Mucosa of descending colon (tissue), 3 donors: ENCODE data around the gene PFKL. TPM values are rescaled to one million over a fixed set of nuclear protein-coding genes. Genes with fewer than 3 reads are reported as not detected.
A peak's percentile ranks its signal among the peaks of the same experiment; 100 is the strongest.

Source experiments
- ATAC-seq: fragments of 200-7000 bp; cut with Tn5 transposase; one replicate; pipeline ENCODE4 v1.9.1; 2020; ENCODE audit warnings: mild to moderate bottlenecking, moderate library complexity
- DNase-seq, 3 donors: peaks; one replicate each; pipeline ENCODE4 v3.0.0-alpha.2; 2020
- H3K36me3 ChIP-seq: fragments of 200-600 bp; one replicate; pipeline ENCODE4 v1.8.0; 2021; ENCODE audit warnings: low read depth, mild to moderate bottlenecking
- H3K4me1 ChIP-seq: fragments of 200-600 bp; one replicate; pipeline ENCODE4 v1.8.0; 2021; ENCODE audit warnings: low read depth, mild to moderate bottlenecking
- H3K4me3 ChIP-seq: fragments of 200-600 bp; one replicate; pipeline ENCODE4 v1.8.0; 2021; ENCODE audit warnings: mild to moderate bottlenecking
- H3K9me3 ChIP-seq: fragments of 200-600 bp; one replicate; pipeline ENCODE4 v1.8.0; 2021; ENCODE audit warnings: mild to moderate bottlenecking
- intact Hi-C, 2 donors: fragments of 100-400 bp; cut with DNase I in 1 of 2; cut with micrococcal nuclease in 1 of 2; formaldehyde crosslinking; loops; one replicate each; pipeline versions ENCODE4 v1.11.0 to v1.11.1; 2022; cut with DNase I, micrococcal nuclease
- total RNA-seq, 3 donors: library from RNA; stranded (reverse); fragmentation: NEBNext Ultra II Directional in 2 of 3; extraction: Animal tissue kit (Norgen Biotek cat#: 25700) in 2 of 3; gene quantifications; one replicate each; pipeline versions ENCODE4 v1.2.1 to v1.2.4, GENCODE V29; 2021 to 2023
- TF ChIP-seq, protein P1 (sequence below): fragments of 200-600 bp; IDR thresholded peaks from one replicate; pipeline ENCODE4 v1.8.0; 2022; ENCODE audit warnings: antibody characterized with exemption, mild to moderate bottlenecking
- donor health status: DM: no; HTN: no; CAD: no; lungs with moderate emphysema.
- donor health status: DM: no; HTN: no; CAD: no.
- donor health status: DM: no; HTN: yes; CAD: no.

Gene PFKL
- total RNA-seq, 3 donors from 2014 or later = 150 to 299 (median 237) TPM

GRCh38 chr21:44353191-44353970 is 53.5 kb downstream of the PFKL start, which contains the start of gene TRPM2:
TSS of gene TRPM2 (plus strand) at chr21:44353621. CDS start at chr21:44353701, 80 bp downstream.
- H3K9me3 ChIP-seq = no peaks in the 10 kb centered on the region
- peak; percentile 63 for ATAC-seq
- H3K36me3 ChIP-seq = no peaks in the 10 kb centered on the region
- TF ChIP-seq, protein P1, sequence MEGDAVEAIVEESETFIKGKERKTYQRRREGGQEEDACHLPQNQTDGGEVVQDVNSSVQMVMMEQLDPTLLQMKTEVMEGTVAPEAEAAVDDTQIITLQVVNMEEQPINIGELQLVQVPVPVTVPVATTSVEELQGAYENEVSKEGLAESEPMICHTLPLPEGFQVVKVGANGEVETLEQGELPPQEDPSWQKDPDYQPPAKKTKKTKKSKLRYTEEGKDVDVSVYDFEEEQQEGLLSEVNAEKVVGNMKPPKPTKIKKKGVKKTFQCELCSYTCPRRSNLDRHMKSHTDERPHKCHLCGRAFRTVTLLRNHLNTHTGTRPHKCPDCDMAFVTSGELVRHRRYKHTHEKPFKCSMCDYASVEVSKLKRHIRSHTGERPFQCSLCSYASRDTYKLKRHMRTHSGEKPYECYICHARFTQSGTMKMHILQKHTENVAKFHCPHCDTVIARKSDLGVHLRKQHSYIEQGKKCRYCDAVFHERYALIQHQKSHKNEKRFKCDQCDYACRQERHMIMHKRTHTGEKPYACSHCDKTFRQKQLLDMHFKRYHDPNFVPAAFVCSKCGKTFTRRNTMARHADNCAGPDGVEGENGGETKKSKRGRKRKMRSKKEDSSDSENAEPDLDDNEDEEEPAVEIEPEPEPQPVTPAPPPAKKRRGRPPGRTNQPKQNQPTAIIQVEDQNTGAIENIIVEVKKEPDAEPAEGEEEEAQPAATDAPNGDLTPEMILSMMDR = no peak
- peaks cover 9% of the 10 kb centered on the region for H3K4me1 ChIP-seq
- H3K4me3 ChIP-seq = no peak within 1 kb of the TSS
- peak in 2 of 3 donors; percentile 42 to 71 for DNase-seq
- intact Hi-C loops = no loop called here

DNA sequence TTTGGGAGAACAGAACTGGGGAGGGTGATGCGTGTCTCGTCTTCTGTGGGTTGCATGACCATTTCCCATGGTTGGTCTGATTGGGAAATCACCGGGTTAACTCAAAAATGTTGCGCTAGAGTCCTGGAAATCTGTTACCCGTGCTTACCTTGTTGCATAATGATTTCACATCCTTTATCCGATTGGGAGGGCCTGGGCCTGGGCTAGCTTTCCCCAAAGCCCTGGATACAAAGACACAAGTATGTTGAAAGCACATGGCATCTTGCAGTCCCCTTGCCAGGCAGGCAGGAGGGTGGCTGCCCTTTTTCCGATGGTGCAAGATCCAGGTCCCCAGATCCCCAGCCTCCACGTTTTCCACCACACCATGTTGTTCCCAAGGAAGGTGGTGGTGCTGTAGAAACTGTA is 54.1 kb downstream of the PFKL start:
- intact Hi-C loops = no loop called here
- Histone ChIP-seq H3K36me3 (no peaks in the 10 kb centered on the region), H3K4me3 (no peak overlapping the region), H3K4me1 (peaks cover 4% of the 10 kb centered on the region), H3K9me3 (no peaks in the 10 kb centered on the region)
- ATAC-seq (peak; percentile 7), DNase-seq (peak in 1 of 3 donors; percentile 17)
- TF ChIP-seq, protein P1 = no peak

DNA sequence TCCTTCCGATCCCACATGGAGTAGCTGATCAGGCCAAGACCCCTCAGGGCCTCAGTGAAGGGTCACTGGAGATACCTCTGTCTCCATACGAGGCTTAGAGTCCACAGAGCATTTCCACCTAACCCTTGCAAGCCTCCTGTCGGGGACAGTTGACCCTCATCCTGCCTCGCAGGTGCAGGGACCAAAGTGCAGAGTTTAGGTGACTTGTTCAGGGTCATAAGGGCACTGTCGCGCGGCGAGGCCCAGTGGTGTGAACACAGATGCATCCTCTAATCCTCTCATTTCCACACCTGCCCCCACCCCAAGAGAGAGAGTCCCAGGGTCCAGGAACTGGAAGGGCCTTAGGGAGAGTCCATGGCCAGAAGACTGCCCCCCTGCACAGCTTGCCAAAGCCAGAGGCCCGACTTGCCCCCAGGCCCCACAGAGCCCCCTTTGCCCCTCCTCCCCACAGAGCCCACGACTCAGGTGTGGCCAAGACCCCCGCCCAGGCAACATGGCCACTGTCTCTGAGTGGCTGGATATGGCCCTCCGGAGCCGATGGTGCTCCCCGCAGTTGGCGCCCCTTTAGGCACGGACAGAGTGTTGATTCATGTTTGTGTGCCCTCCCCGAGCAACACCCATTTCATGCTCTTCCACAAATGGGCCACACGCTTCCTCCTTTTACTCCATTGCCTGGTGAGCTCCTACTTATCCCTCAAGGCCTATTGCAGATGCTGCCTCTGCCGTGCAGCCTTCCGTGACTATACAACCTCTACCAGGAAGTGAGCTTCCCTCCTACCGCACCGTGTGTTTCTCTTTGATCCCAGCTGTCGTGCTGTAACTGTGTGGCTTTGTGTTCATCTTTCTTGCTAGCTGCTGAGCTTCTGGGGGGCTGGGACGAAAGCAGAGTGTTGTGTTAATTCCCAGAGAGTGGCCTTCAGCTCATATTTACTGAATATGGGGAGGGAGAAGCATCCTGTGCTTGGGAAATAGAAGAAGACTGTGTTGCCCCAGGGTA is 55.2 kb downstream of the PFKL start:
- peak; percentile 19 for ATAC-seq
- peak in 1 of 3 donors; percentile 21 for DNase-seq
- H3K36me3 ChIP-seq = no peaks in the 10 kb centered on the region
- H3K4me1 ChIP-seq = peaks cover 3% of the 10 kb centered on the region
- TF ChIP-seq, protein P1 = no peak
- no peaks in the 10 kb centered on the region for H3K9me3 ChIP-seq
- intact Hi-C loops = no loop called here
- H3K4me3 ChIP-seq = no peak overlapping the region

DNA sequence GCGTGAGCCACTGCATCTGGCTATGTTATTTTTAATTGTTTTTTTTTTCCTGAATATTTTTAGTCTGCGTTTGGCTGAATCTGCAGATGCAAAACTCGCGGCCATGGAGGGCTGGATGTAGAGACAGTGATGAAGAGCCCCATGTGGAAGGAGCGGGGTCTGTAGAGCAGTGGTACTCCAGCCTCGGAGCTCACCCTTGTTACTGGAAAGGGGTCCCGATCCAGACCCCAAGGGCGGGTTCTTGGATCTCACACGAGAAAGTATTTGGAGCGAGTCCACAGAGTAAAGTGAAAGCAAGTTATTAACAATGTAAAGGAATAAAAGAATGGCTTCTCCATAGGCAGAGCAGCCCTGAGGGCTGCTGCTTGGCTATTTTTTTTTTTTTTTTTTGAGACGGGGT is 56.3 kb downstream of the PFKL start:
- Histone ChIP-seq H3K36me3 (no peaks in the 10 kb centered on the region), H3K4me1 (peaks cover 3% of the 10 kb centered on the region), H3K4me3 (no peak overlapping the region), H3K9me3 (no peaks in the 10 kb centered on the region)
- DNase-seq (no peak), ATAC-seq (no peak)
- intact Hi-C loops = no loop called here
- TF ChIP-seq, protein P1 = no peak

DNA sequence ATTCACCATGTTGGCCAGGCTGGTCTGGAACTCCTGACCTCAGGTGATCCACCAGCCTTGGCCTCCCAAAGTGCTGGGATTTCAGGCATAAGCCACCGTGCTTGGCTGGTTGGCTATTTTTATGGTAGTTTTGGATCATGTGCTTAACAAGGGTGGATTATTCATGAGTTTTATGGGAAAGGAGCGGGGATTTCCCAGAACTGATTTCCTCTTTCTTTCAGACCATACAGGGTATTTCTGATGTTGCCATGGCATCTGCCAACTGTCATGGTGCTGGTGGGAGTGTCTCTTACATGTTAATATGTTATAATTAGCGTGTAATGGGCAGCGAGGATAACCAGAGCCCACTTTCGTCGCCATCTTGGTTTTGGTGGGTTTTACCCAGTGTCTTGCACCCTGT is 56.8 kb downstream of the PFKL start:
- no peaks in the 10 kb centered on the region for H3K36me3 ChIP-seq
- ATAC-seq (peak; percentile 12), DNase-seq (peak in 1 of 3 donors; percentile 19)
- H3K9me3 ChIP-seq = no peaks in the 10 kb centered on the region
- H3K4me3 ChIP-seq = no peak overlapping the region
- TF ChIP-seq, protein P1 = no peak
- peaks cover 3% of the 10 kb centered on the region for H3K4me1 ChIP-seq
- intact Hi-C loops = no loop called here
